ENCODE results near the gene C9orf152. TPM values are rescaled to one million over a fixed set of nuclear protein-coding genes. Genes with fewer than 3 reads are reported as not detected.
A peak's percentile ranks its signal among the peaks of the same experiment; 100 is the strongest.

Gene C9orf152
- total RNA-seq, 1 donor from 2014 or later = 27.6 TPM

DNA sequence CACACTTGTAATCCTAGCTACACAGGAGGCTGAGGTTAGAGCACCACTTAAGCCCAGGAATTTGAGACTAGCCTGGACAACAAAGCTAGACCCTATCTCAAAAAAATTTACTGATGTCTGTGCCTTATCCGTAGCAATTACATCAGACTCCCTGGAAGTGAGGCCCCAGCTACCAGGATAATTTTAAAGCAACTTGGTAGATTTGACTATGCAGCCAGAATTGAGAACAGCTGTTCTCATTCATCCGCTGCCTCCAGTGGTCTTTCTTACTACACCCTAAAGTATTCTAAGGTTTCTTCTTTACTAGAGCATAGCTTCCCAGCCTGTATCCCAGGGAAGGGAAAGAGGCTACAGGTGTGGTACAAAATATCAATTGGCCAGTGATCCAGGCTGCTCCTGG is 20.4 kb upstream of the C9orf152 start:
- no peaks in the 10 kb centered on the region for H3K27me3 ChIP-seq
- no peaks in the 10 kb centered on the region for H3K4me1 ChIP-seq
- DNase-seq (no peak), ATAC-seq (no peak)
- H3K4me3 ChIP-seq = no peak overlapping the region
- no peaks in the 10 kb centered on the region for H3K9me3 ChIP-seq
- intact Hi-C loops (cut with DNase I) = no loop called here
- no peaks in the 10 kb centered on the region for H3K36me3 ChIP-seq
- TF ChIP-seq CTCF (IDR thresholded peaks at IDR 0.05) = no peak
- no peak overlapping the region for H3K27ac ChIP-seq

DNA sequence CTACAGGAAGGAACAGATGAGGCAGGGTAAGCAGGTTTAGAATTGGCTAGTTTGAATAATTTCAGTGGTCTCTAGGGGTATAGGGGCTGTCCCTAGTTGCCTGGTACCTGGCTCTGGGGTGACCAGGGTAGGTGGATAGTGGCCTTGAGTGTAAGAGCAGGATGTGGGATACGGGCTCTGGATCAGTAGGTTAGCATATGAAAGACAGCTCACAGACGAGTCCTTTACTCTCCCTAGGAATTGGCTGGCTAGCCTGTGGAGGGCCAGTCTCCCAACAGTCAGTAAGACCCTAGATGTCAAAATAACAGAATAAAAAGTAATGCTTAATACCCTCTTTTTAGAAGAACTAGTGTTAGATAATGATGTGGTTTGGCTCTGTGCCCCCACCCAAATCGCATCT is 16.6 kb upstream of the C9orf152 start:
- H3K4me1 ChIP-seq = no peaks in the 10 kb centered on the region
- intact Hi-C loops (cut with DNase I) = no loop called here

GRCh38 chr9:110220809-110221208 is 12.8 kb upstream of the C9orf152 start:
- ATAC-seq (no peak), DNase-seq (no peak)
- Histone ChIP-seq H3K4me1 (peaks cover 6% of the 10 kb centered on the region), H3K27ac (no peak overlapping the region), H3K9me3 (no peaks in the 10 kb centered on the region), H3K36me3 (no peaks in the 10 kb centered on the region), H3K4me3 (no peak overlapping the region), H3K27me3 (no peaks in the 10 kb centered on the region)
- no peak for TF ChIP-seq CTCF (IDR thresholded peaks at IDR 0.05)
- intact Hi-C loops (cut with DNase I) = no loop called here

More for the DNA sequence above, 16.6 kb upstream of the C9orf152 start:
- no peak for ATAC-seq
- H3K27me3 ChIP-seq = no peaks in the 10 kb centered on the region
- H3K9me3 ChIP-seq = no peaks in the 10 kb centered on the region
- no peak overlapping the region for H3K27ac ChIP-seq
- DNase-seq = no peak
- no peak overlapping the region for H3K4me3 ChIP-seq
- H3K36me3 ChIP-seq = no peaks in the 10 kb centered on the region
- TF ChIP-seq CTCF (IDR thresholded peaks at IDR 0.05) = no peak

- H3K4me3 ChIP-seq = no peak overlapping the region
- no peak for DNase-seq
- no peaks in the 10 kb centered on the region for H3K27me3 ChIP-seq
- H3K9me3 ChIP-seq = no peaks in the 10 kb centered on the region
- no peak overlapping the region for H3K27ac ChIP-seq
- H3K4me1 ChIP-seq = peaks cover 6% of the 10 kb centered on the region
- peak; percentile 80 for TF ChIP-seq CTCF (IDR thresholded peaks at IDR 0.05)
- intact Hi-C loops (cut with DNase I) = loop anchor here (10.0 kb wide), 1 partner anchor 633 kb away; no protein-coding TSS in a partner anchor
- ATAC-seq = peak; percentile 47
- H3K36me3 ChIP-seq = no peaks in the 10 kb centered on the region
These were observed 9.7 kb upstream of the C9orf152 start for GRCh38 chr9:110217656-110218099.

- Histone ChIP-seq H3K27ac (no peak overlapping the region), H3K4me3 (no peak overlapping the region), H3K36me3 (no peaks in the 10 kb centered on the region), H3K4me1 (peaks cover 6% of the 10 kb centered on the region), H3K9me3 (no peaks in the 10 kb centered on the region), H3K27me3 (no peaks in the 10 kb centered on the region)
- DNase-seq (no peak), ATAC-seq (no peak)
- no peak for TF ChIP-seq CTCF (IDR thresholded peaks at IDR 0.05)
- intact Hi-C loops (cut with DNase I) = loop anchor here (10.0 kb wide), 1 partner anchor 630 kb away; no protein-coding TSS in a partner anchor
These were observed 6.8 kb upstream of the C9orf152 start for GRCh38 chr9:110214586-110215355.

Measured in upper lobe of right lung (tissue), 1 donor.